Measurements from ENCODE around the gene ADAMTSL2.

ADAMTSL2 gene

GRCh38 chr9:133494636-133495326 lies 39.7 kb upstream of the ADAMTSL2 start:
- TF ChIP-seq CTCF (IDR thresholded peaks at IDR 0.05; ENCODE audit: control insufficient read depth, insufficient read depth, low read depth, low read length, missing control alignments) = no peak
- no peak for DNase-seq (ENCODE audit: low read depth)
- no peak overlapping the region for H3K4me3 ChIP-seq (ENCODE audit: control insufficient read depth, low read depth, low read length)

GRCh38 chr9:133495327-133496293 lies 38.9 kb upstream of the ADAMTSL2 start:
- no peak for TF ChIP-seq CTCF (IDR thresholded peaks at IDR 0.05; ENCODE audit: control insufficient read depth, insufficient read depth, low read depth, low read length, missing control alignments)

GRCh38 chr9:133496861-133497842 lies 37.4 kb upstream of the ADAMTSL2 start:
- no peak for DNase-seq (ENCODE audit: low read depth)
- no peak overlapping the region for H3K4me3 ChIP-seq (ENCODE audit: control insufficient read depth, low read depth, low read length)
- TF ChIP-seq CTCF (IDR thresholded peaks at IDR 0.05; ENCODE audit: control insufficient read depth, insufficient read depth, low read depth, low read length, missing control alignments) = no peak

More at GRCh38 chr9:133495327-133496293, 38.9 kb upstream of the ADAMTSL2 start:
- no peak overlapping the region for H3K4me3 ChIP-seq (ENCODE audit: control insufficient read depth, low read depth, low read length)
- DNase-seq (ENCODE audit: low read depth) = no peak

GRCh38 chr9:133499132-133499891 lies 35.2 kb upstream of the ADAMTSL2 start:
- no peak overlapping the region for H3K4me3 ChIP-seq (ENCODE audit: control insufficient read depth, low read depth, low read length)
- no peak for TF ChIP-seq CTCF (IDR thresholded peaks at IDR 0.05; ENCODE audit: control insufficient read depth, insufficient read depth, low read depth, low read length, missing control alignments)
- no peak for DNase-seq (ENCODE audit: low read depth)

- DNase-seq (ENCODE audit: low read depth) = no peak
- H3K4me3 ChIP-seq (ENCODE audit: control insufficient read depth, low read depth, low read length) = no peak overlapping the region
- TF ChIP-seq CTCF (IDR thresholded peaks at IDR 0.05; ENCODE audit: control insufficient read depth, insufficient read depth, low read depth, low read length, missing control alignments) = no peak
Measured at GRCh38 chr9:133499892-133500270, 34.6 kb upstream of the ADAMTSL2 start.

Data from AG09309 (cell line).